Activated naive CD8-positive, alpha-beta T cell (primary cell): Measurements from ENCODE around the gene KCNIP3.

Source experiments
- H3K27ac Mint-ChIP-seq: one replicate; pipeline ENCODE4 v1.8.0; 2021; ENCODE audit warnings: mixed read lengths
- H3K27me3 Mint-ChIP-seq: one replicate; pipeline ENCODE4 v1.8.0; 2021; ENCODE audit warnings: mixed read lengths
- H3K36me3 Mint-ChIP-seq: one replicate; pipeline ENCODE4 v1.8.0; 2021; ENCODE audit warnings: mixed read lengths
- H3K4me1 Mint-ChIP-seq: one replicate; pipeline ENCODE4 v1.8.0; 2021; ENCODE audit warnings: low read depth, mixed read lengths
- H3K4me3 Mint-ChIP-seq: one replicate; pipeline ENCODE4 v1.8.0; 2021; ENCODE audit warnings: mild to moderate bottlenecking, mixed read lengths
- H3K9me3 Mint-ChIP-seq: one replicate; pipeline ENCODE4 v1.8.0; 2021; ENCODE audit warnings: low read depth, mixed read lengths

The KCNIP3 gene

GRCh38 chr2:95320986-95321767 is 24.0 kb downstream of the KCNIP3 start:
- Mint-ChIP-seq H3K4me3 (no peak overlapping the region), H3K36me3 (no peaks in the 10 kb centered on the region), H3K9me3 (no peaks in the 10 kb centered on the region), H3K4me1 (no peaks in the 10 kb centered on the region), H3K27me3 (no peaks in the 10 kb centered on the region), H3K27ac (no peak overlapping the region)

- no peaks in the 10 kb centered on the region for H3K27me3 Mint-ChIP-seq
- no peak overlapping the region for H3K27ac Mint-ChIP-seq
These were observed 26.4 kb downstream of the KCNIP3 start for GRCh38 chr2:95323347-95324155.

GRCh38 chr2:95325026-95325425 is 27.9 kb downstream of the KCNIP3 start:
- no peaks in the 10 kb centered on the region for H3K27me3 Mint-ChIP-seq
- no peak overlapping the region for H3K4me3 Mint-ChIP-seq
- H3K36me3 Mint-ChIP-seq: no peaks in the 10 kb centered on the region
- no peaks in the 10 kb centered on the region for H3K4me1 Mint-ChIP-seq
- H3K27ac Mint-ChIP-seq: no peak overlapping the region
- H3K9me3 Mint-ChIP-seq: no peaks in the 10 kb centered on the region

More at GRCh38 chr2:95323347-95324155, 26.4 kb downstream of the KCNIP3 start:
- Mint-ChIP-seq H3K9me3 (no peaks in the 10 kb centered on the region), H3K36me3 (no peaks in the 10 kb centered on the region), H3K4me3 (no peak overlapping the region), H3K4me1 (no peaks in the 10 kb centered on the region)

GRCh38 chr2:95325590-95326432 is 28.7 kb downstream of the KCNIP3 start:
- H3K27me3 Mint-ChIP-seq: no peaks in the 10 kb centered on the region
- H3K9me3 Mint-ChIP-seq: no peaks in the 10 kb centered on the region
- H3K36me3 Mint-ChIP-seq: no peaks in the 10 kb centered on the region

GRCh38 chr2:95326433-95327140 is 29.4 kb downstream of the KCNIP3 start:
- Mint-ChIP-seq H3K27me3 (no peaks in the 10 kb centered on the region), H3K4me3 (no peak overlapping the region), H3K4me1 (no peaks in the 10 kb centered on the region), H3K36me3 (no peaks in the 10 kb centered on the region), H3K27ac (no peak overlapping the region), H3K9me3 (no peaks in the 10 kb centered on the region)

More at GRCh38 chr2:95325590-95326432, 28.7 kb downstream of the KCNIP3 start:
- no peak overlapping the region for H3K4me3 Mint-ChIP-seq
- no peaks in the 10 kb centered on the region for H3K4me1 Mint-ChIP-seq
- no peak overlapping the region for H3K27ac Mint-ChIP-seq

- no peaks in the 10 kb centered on the region for H3K27me3 Mint-ChIP-seq
- H3K36me3 Mint-ChIP-seq: no peaks in the 10 kb centered on the region
These were observed 30.7 kb downstream of the KCNIP3 start for GRCh38 chr2:95327861-95328260.

GRCh38 chr2:95328358-95329125 is 31.4 kb downstream of the KCNIP3 start:
- H3K4me1 Mint-ChIP-seq: no peaks in the 10 kb centered on the region
- no peaks in the 10 kb centered on the region for H3K9me3 Mint-ChIP-seq
- no peak overlapping the region for H3K27ac Mint-ChIP-seq
- H3K36me3 Mint-ChIP-seq: no peaks in the 10 kb centered on the region
- H3K27me3 Mint-ChIP-seq: no peaks in the 10 kb centered on the region
- H3K4me3 Mint-ChIP-seq: no peak overlapping the region

More at GRCh38 chr2:95327861-95328260, 30.7 kb downstream of the KCNIP3 start:
- no peak overlapping the region for H3K4me3 Mint-ChIP-seq
- no peaks in the 10 kb centered on the region for H3K9me3 Mint-ChIP-seq
- no peak overlapping the region for H3K27ac Mint-ChIP-seq
- H3K4me1 Mint-ChIP-seq: no peaks in the 10 kb centered on the region

- H3K9me3 Mint-ChIP-seq: no peaks in the 10 kb centered on the region
- H3K36me3 Mint-ChIP-seq: no peaks in the 10 kb centered on the region
- H3K27me3 Mint-ChIP-seq: no peaks in the 10 kb centered on the region
- H3K4me1 Mint-ChIP-seq: no peaks in the 10 kb centered on the region
- no peak overlapping the region for H3K27ac Mint-ChIP-seq
- H3K4me3 Mint-ChIP-seq: no peak overlapping the region
These were observed 32.3 kb downstream of the KCNIP3 start for GRCh38 chr2:95329401-95329800.

- Mint-ChIP-seq H3K27me3 (no peaks in the 10 kb centered on the region), H3K9me3 (no peaks in the 10 kb centered on the region), H3K36me3 (no peaks in the 10 kb centered on the region)
These were observed 33.0 kb downstream of the KCNIP3 start for GRCh38 chr2:95329891-95330793.

GRCh38 chr2:95330794-95331338 is 33.7 kb downstream of the KCNIP3 start:
- no peak overlapping the region for H3K4me3 Mint-ChIP-seq
- no peak overlapping the region for H3K27ac Mint-ChIP-seq
- no peaks in the 10 kb centered on the region for H3K4me1 Mint-ChIP-seq
- no peaks in the 10 kb centered on the region for H3K27me3 Mint-ChIP-seq
- H3K9me3 Mint-ChIP-seq: no peaks in the 10 kb centered on the region
- no peaks in the 10 kb centered on the region for H3K36me3 Mint-ChIP-seq

More at GRCh38 chr2:95329891-95330793, 33.0 kb downstream of the KCNIP3 start:
- H3K4me3 Mint-ChIP-seq: no peak overlapping the region
- H3K27ac Mint-ChIP-seq: no peak overlapping the region
- no peaks in the 10 kb centered on the region for H3K4me1 Mint-ChIP-seq

- no peaks in the 10 kb centered on the region for H3K9me3 Mint-ChIP-seq
- no peaks in the 10 kb centered on the region for H3K36me3 Mint-ChIP-seq
- H3K27me3 Mint-ChIP-seq: no peaks in the 10 kb centered on the region
- no peaks in the 10 kb centered on the region for H3K4me1 Mint-ChIP-seq
- H3K4me3 Mint-ChIP-seq: no peak overlapping the region
- no peak overlapping the region for H3K27ac Mint-ChIP-seq
These were observed 34.5 kb downstream of the KCNIP3 start for GRCh38 chr2:95331606-95332005.

GRCh38 chr2:95332036-95332435 is 34.9 kb downstream of the KCNIP3 start:
- Mint-ChIP-seq H3K9me3 (no peaks in the 10 kb centered on the region), H3K4me1 (no peaks in the 10 kb centered on the region), H3K4me3 (no peak overlapping the region), H3K27me3 (no peaks in the 10 kb centered on the region), H3K36me3 (no peaks in the 10 kb centered on the region), H3K27ac (no peak overlapping the region)

- Mint-ChIP-seq H3K27me3 (no peaks in the 10 kb centered on the region), H3K27ac (no peak overlapping the region), H3K4me3 (no peak overlapping the region), H3K36me3 (no peaks in the 10 kb centered on the region), H3K4me1 (no peaks in the 10 kb centered on the region), H3K9me3 (no peaks in the 10 kb centered on the region)
These were observed 35.9 kb downstream of the KCNIP3 start for GRCh38 chr2:95333056-95333455.
